ENCODE measurements around the gene FIBCD1. TPM values are rescaled to one million over a fixed set of nuclear protein-coding genes. Genes with fewer than 3 reads are reported as not detected.

The FIBCD1 gene
- total RNA-seq, 1 donor, result 0.27 TPM

- H3K4me3 ChIP-seq (ENCODE audit: low read depth, low read length), result no peak overlapping the region
- TF ChIP-seq CTCF (IDR thresholded peaks at IDR 0.05; ENCODE audit: insufficient read depth, low read length), result no peak
- no peak for DNase-seq (ENCODE audit: low read depth)
These were observed 35.6 kb upstream of the FIBCD1 start for GRCh38 chr9:130974697-130975096.

GRCh38 chr9:130973686-130974281 is 34.7 kb upstream of the FIBCD1 start:
- no peak for DNase-seq (ENCODE audit: low read depth)
- TF ChIP-seq CTCF (IDR thresholded peaks at IDR 0.05; ENCODE audit: insufficient read depth, low read length), result no peak
- no peak overlapping the region for H3K4me3 ChIP-seq (ENCODE audit: low read depth, low read length)

- no peak overlapping the region for H3K4me3 ChIP-seq (ENCODE audit: low read depth, low read length)
- DNase-seq (ENCODE audit: low read depth), result no peak
- TF ChIP-seq CTCF (IDR thresholded peaks at IDR 0.05; ENCODE audit: insufficient read depth, low read length), result no peak
These were observed 34.1 kb upstream of the FIBCD1 start for GRCh38 chr9:130972957-130973685.

GRCh38 chr9:130972277-130972956 is 33.4 kb upstream of the FIBCD1 start:
- no peak for TF ChIP-seq CTCF (IDR thresholded peaks at IDR 0.05; ENCODE audit: insufficient read depth, low read length)
- H3K4me3 ChIP-seq (ENCODE audit: low read depth, low read length), result no peak overlapping the region
- DNase-seq (ENCODE audit: low read depth), result no peak

- no peak for DNase-seq (ENCODE audit: low read depth)
- no peak overlapping the region for H3K4me3 ChIP-seq (ENCODE audit: low read depth, low read length)
These were observed 32.3 kb upstream of the FIBCD1 start for GRCh38 chr9:130971294-130971849.

GRCh38 chr9:130970855-130971254 is 31.8 kb upstream of the FIBCD1 start:
- TF ChIP-seq CTCF (IDR thresholded peaks at IDR 0.05; ENCODE audit: insufficient read depth, low read length), result no peak
- no peak for DNase-seq (ENCODE audit: low read depth)
- H3K4me3 ChIP-seq (ENCODE audit: low read depth, low read length), result no peak overlapping the region

More at GRCh38 chr9:130971294-130971849, 32.3 kb upstream of the FIBCD1 start:
- no peak for TF ChIP-seq CTCF (IDR thresholded peaks at IDR 0.05; ENCODE audit: insufficient read depth, low read length)
